K562 (cell line): ENCODE measurements around the gene NAA10. TPM values are rescaled to one million over a fixed set of nuclear protein-coding genes. Genes with fewer than 3 reads are reported as not detected.
A peak's percentile ranks its signal among the peaks of the same experiment; 100 is the strongest.

Source experiments
- BHLHE40 ChIP-seq: IDR thresholded peaks from 2 replicates; pipeline ENCODE4 v1.6.1; 2011; ENCODE audit warnings: low read length, improper control_type of control experiment
- CEBPG ChIP-seq, 3 experiments: fragments of 200-800 bp in 1 of 3; sonication (Bioruptor generic) in 1 of 3; sonication (generic) in 1 of 3; formaldehyde crosslinking in 1 of 3; IDR thresholded peaks in 2 of 3; conservative IDR thresholded peaks in 1 of 3; 2 replicates each; pipeline versions ENCODE4 v1.6.1 to v1.8.0; 2016 to 2022; ENCODE audit warnings: missing compliant biosample characterization in 2 of 3, missing genetic modification characterization in 2 of 3, mild to moderate bottlenecking in 1 of 3, missing genetic modification reagents in 1 of 3
- CSDE1 ChIP-seq, 2 experiments: fragments of 450-650 bp; IDR thresholded peaks; 2 replicates each; pipeline ENCODE4 v1.6.1; 2016; ENCODE audit warnings: mild to moderate bottlenecking in 1 of 2
- CXXC5 ChIP-seq: fragments of 250-450 bp; sonication (Bioruptor Pico); IDR thresholded peaks from 2 replicates; pipeline ENCODE4 v1.8.0; 2022; ENCODE audit warnings: inconsistent platforms, mild to moderate bottlenecking, moderate library complexity
- FOXK1 ChIP-seq: sonication (generic); formaldehyde crosslinking; IDR thresholded peaks from 2 replicates; pipeline ENCODE4 v1.8.0; 2022; ENCODE audit warnings: missing genetic modification reagents, mild to moderate bottlenecking, borderline replicate concordance
- LCOR ChIP-seq: sonication (generic); formaldehyde crosslinking; IDR thresholded peaks from 2 replicates; pipeline ENCODE4 v1.8.0; 2022; ENCODE audit warnings: mild to moderate bottlenecking, missing genetic modification reagents
- MCM2 ChIP-seq: fragments of 450-650 bp; IDR thresholded peaks from 2 replicates; pipeline ENCODE4 v1.6.1; 2017; ENCODE audit warnings: low read depth, mild to moderate bottlenecking
- MEIS2 ChIP-seq: fragments of 450-650 bp; IDR thresholded peaks from 2 replicates; pipeline ENCODE4 v1.6.1; 2014; ENCODE audit warnings: mild to moderate bottlenecking; ENCODE audit not compliant: partially characterized antibody
- MXD1 ChIP-seq: fragments of 250-450 bp; sonication (Bioruptor Pico); IDR thresholded peaks from 2 replicates; pipeline ENCODE4 v1.8.0; 2021; ENCODE audit warnings: borderline replicate concordance, mild to moderate bottlenecking, moderate library complexity; ENCODE audit not compliant: poor library complexity, severe bottlenecking
- MYBL2 ChIP-seq, 2 experiments: fragments of 450-650 bp in 1 of 2; sonication (generic) in 1 of 2; formaldehyde crosslinking in 1 of 2; IDR thresholded peaks; 2 replicates each; pipeline versions ENCODE4 v1.6.1 to v1.8.1; 2017 to 2022; ENCODE audit warnings: borderline replicate concordance in 1 of 2, inconsistent platforms in 1 of 2, low read depth in 1 of 2, mild to moderate bottlenecking in 1 of 2, missing genetic modification reagents in 1 of 2, moderate library complexity in 1 of 2
- SMARCC2 ChIP-seq: fragments of 450-650 bp; IDR thresholded peaks from 2 replicates; pipeline ENCODE4 v1.6.1; 2017; ENCODE audit warnings: antibody characterized with exemption, moderate library complexity, mild to moderate bottlenecking, low read depth
- TBL1XR1 ChIP-seq, 2 experiments: IDR thresholded peaks; 2 replicates each; pipeline ENCODE4 v1.6.1; 2012; ENCODE audit warnings: improper control_type of control experiment in 2 of 2, low read length in 2 of 2, mild to moderate bottlenecking in 1 of 2
- TCF3 ChIP-seq: sonication (generic); formaldehyde crosslinking; IDR thresholded peaks from 2 replicates; pipeline ENCODE4 v1.4.0; 2020; ENCODE audit warnings: mild to moderate bottlenecking, missing genetic modification reagents
- ZKSCAN1 ChIP-seq: fragments of 150-350 bp; IDR thresholded peaks from 2 replicates; pipeline ENCODE4 v1.6.1; 2016; ENCODE audit warnings: low read depth, low read length
- ZNF282 ChIP-seq: sonication (generic); formaldehyde crosslinking; IDR thresholded peaks from 2 replicates; pipeline ENCODE4 v1.8.1; 2023; ENCODE audit warnings: missing genetic modification reagents
- polyA plus RNA-seq, 8 experiments: library from polyadenylated mRNA; depleted of rRNA in 4 of 8; stranded (reverse) in 5 of 8; unstranded in 3 of 8; fragments of >200 nt; fragmentation: Nextera tagmentation in 2 of 8; fragmentation: Illumina TruSeq in 1 of 8; extraction: Ambion mirVana in 2 of 8; extraction: Trizol in 1 of 8; gene quantifications; 2 replicates each; pipeline versions ENCODE4 v1.2.1 to v1.2.3, GENCODE V29; 2011 to 2014; ENCODE audit warnings: inconsistent platforms in 1 of 8, missing spikeins in 1 of 8
- total RNA-seq, 7 experiments: library from RNA; depleted of rRNA in 6 of 7; stranded (reverse); fragments of >200 nt in 6 of 7; fragmentation: Illumina TruSeq in 2 of 7; extraction: Trizol in 2 of 7; gene quantifications; 2 replicates each; pipeline versions ENCODE4 v1.2.1 to v1.2.3, GENCODE V29; 2011 to 2021; ENCODE audit warnings: low replicate concordance in 1 of 7
- TF ChIP-seq, protein P1 (sequence below), 2 experiments: fragments of 450-650 bp in 1 of 2; sonication (generic) in 1 of 2; formaldehyde crosslinking in 1 of 2; IDR thresholded peaks; 2 replicates each; pipeline versions ENCODE4 v1.7.1 to v1.9.0; 2016 to 2022; ENCODE audit warnings: inconsistent platforms in 1 of 2, mild to moderate bottlenecking in 1 of 2, missing genetic modification reagents in 1 of 2

Gene NAA10
- total and polyA plus RNA-seq, 9 of the 15 experiments (the other 6 are each of a cell fraction or from before 2014, with no cell fraction given) = 11.1 to 250 (median 134) TPM

GRCh38 chrX:153971450-153972367 is 36.9 kb upstream of the NAA10 start, which contains the start of gene HCFC1 (continued):
- no peak for TF ChIP-seq SMARCC2
- TF ChIP-seq ZKSCAN1 = no peak
- peak; percentile 90 for TF ChIP-seq CXXC5 (CRISPR knock-in tag)
- no peak for TF ChIP-seq LCOR (CRISPR knock-in tag)
- no peak for TF ChIP-seq BHLHE40
- TF ChIP-seq MCM2 = no peak
- TF ChIP-seq TBL1XR1 (IDR thresholded peaks at IDR 0.05; ENCODE audit: low read length in 2 of 2) = 0 out of 4 replicates have a peak, but pooled peaks of 1 of the 2 experiments have one; percentile 8
- TF ChIP-seq FOXK1 (CRISPR knock-in tag) = no peak
- TF ChIP-seq MEIS2 = no peak
- TF ChIP-seq MXD1 (CRISPR knock-in tag) = peak; percentile 96
- TF ChIP-seq CEBPG (CRISPR knock-in tag; IDR thresholded peaks at IDR 0.05) = no peak
- no peak for TF ChIP-seq CEBPG (tag; conservative IDR thresholded peaks at IDR 0.05 in 1 of 2, IDR thresholded peaks at IDR 0.05 in 1 of 2)
- TF ChIP-seq ZNF282 (CRISPR knock-in tag) = no peak
- TF ChIP-seq TCF3 = no peak
- TF ChIP-seq, protein P1, sequence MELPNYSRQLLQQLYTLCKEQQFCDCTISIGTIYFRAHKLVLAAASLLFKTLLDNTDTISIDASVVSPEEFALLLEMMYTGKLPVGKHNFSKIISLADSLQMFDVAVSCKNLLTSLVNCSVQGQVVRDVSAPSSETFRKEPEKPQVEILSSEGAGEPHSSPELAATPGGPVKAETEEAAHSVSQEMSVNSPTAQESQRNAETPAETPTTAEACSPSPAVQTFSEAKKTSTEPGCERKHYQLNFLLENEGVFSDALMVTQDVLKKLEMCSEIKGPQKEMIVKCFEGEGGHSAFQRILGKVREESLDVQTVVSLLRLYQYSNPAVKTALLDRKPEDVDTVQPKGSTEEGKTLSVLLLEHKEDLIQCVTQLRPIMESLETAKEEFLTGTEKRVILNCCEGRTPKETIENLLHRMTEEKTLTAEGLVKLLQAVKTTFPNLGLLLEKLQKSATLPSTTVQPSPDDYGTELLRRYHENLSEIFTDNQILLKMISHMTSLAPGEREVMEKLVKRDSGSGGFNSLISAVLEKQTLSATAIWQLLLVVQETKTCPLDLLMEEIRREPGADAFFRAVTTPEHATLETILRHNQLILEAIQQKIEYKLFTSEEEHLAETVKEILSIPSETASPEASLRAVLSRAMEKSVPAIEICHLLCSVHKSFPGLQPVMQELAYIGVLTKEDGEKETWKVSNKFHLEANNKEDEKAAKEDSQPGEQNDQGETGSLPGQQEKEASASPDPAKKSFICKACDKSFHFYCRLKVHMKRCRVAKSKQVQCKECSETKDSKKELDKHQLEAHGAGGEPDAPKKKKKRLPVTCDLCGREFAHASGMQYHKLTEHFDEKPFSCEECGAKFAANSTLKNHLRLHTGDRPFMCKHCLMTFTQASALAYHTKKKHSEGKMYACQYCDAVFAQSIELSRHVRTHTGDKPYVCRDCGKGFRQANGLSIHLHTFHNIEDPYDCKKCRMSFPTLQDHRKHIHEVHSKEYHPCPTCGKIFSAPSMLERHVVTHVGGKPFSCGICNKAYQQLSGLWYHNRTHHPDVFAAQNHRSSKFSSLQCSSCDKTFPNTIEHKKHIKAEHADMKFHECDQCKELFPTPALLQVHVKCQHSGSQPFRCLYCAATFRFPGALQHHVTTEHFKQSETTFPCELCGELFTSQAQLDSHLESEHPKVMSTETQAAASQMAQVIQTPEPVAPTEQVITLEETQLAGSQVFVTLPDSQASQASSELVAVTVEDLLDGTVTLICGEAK (IDR thresholded peaks at IDR 0.05) = no peak
- TF ChIP-seq, protein P1 (CRISPR knock-in tag; IDR thresholded peaks at IDR 0.05) = no peak
- TF ChIP-seq CSDE1 (IDR thresholded peaks at IDR 0.05) = peak in 1 of 2 experiments; percentile 95; a peak in 2 of 4 replicates
- peak; percentile 75 for TF ChIP-seq MYBL2 (IDR thresholded peaks at IDR 0.05; ENCODE audit: low read depth)
- no peak for TF ChIP-seq MYBL2 (CRISPR knock-in tag; IDR thresholded peaks at IDR 0.05; ENCODE audit: borderline replicate concordance)
